Measurements from ENCODE around the gene GRWD1.

GRWD1 gene

DNA sequence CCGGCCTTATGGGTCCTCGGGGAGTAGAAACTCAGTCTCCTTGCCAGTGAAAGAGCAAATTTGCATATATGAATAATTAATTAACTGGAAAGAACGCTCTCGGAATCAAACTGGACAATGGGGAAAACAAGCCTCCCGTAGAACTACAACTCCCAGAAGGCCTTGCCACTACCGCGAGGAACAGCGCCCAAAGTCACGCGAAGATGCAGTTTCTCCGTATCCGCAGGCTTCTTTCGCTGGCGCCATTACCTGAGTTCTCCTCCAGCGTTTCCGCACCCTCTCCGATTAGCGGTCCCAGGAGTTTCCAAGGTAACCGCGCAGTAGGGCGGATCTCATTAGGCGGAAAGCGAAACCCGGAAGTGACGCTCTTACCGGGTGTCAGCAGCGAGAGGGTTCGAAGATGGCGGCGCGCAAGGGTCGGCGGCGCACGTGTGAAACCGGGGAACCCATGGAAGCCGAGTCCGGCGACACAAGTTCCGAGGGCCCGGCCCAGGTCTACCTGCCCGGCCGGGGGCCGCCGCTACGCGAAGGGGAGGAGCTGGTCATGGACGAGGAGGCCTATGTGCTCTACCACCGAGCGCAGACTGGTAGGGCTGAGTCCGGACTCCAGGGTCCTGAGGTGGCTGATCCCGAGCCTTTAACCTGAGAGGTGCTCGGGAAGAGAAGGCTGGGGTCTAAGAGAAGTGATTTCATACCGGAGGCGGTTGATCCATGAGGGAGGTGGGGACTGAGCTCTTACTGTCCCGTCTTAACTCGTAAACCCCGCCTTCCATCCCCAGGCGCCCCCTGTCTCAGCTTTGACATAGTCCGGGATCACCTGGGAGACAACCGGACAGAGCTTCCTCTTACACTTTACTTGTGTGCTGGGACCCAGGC is at the start of gene GRWD1:
Gene GRWD1 (plus strand): TSS at position 378 of the 876 bp plus-strand sequence. CDS start 23 bp downstream, at position 401.
- peak; percentile 93 for DNase-seq

DNA sequence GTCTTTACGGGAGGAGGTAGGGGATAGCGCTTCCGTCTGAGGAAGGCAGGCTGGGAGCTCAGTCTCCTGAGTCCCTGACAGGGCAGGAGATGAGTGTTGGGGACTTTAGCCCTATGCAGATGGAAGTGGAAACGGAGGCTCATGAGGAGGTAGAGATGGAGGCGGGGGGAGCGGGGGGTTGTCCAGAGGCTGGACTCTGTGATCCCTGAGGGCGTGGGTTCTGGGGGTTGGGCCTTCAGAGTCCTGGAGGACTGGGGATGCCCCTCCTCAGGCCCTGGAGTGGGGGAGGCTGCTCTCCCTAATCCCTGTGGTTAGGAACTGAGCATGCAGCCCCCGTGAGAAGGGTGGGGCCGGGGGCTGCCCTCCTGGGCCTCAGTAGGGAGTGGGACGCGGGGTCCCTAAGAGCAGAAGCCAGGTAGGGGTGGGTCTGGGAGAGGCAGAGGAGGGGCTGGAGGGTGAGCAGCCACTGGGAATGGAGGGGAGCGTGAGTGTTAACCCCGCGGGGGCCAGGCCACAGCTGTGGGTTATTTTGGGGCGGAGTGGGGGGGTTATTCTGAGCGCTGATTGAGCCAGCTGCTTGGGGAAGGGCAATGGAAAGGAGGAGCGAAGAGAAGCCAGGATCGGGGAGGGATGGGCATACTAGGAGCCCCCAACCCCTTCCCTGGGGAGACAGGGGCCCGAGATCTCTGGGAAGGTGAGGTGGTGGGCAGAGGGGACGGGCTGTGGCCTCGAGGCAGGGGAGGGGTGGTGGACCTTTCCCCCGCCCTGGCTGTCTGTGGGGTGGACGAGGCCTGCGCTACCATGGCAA is 49.6 kb upstream of the GRWD1 start:
- peak in 1 of 2 experiments; percentile 23 for DNase-seq

DNA sequence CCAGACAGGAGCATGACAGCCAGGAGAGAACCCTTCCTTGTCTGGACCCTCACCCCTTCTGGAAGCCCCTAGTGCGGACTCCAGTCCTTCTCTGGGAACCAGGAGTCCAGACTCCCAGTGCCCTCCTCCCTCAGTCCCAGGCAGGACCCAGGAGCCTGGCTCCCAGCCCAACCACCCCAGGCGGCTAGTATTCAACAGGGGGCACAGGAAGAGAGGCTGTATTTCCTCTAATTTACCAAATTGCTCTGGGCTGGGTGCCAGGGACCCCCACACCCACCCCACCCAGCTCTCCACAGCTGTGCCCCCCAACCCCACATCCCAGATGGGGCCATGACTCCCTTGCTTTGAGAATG is 49.0 kb upstream of the GRWD1 start:
- DNase-seq = no peak

DNA sequence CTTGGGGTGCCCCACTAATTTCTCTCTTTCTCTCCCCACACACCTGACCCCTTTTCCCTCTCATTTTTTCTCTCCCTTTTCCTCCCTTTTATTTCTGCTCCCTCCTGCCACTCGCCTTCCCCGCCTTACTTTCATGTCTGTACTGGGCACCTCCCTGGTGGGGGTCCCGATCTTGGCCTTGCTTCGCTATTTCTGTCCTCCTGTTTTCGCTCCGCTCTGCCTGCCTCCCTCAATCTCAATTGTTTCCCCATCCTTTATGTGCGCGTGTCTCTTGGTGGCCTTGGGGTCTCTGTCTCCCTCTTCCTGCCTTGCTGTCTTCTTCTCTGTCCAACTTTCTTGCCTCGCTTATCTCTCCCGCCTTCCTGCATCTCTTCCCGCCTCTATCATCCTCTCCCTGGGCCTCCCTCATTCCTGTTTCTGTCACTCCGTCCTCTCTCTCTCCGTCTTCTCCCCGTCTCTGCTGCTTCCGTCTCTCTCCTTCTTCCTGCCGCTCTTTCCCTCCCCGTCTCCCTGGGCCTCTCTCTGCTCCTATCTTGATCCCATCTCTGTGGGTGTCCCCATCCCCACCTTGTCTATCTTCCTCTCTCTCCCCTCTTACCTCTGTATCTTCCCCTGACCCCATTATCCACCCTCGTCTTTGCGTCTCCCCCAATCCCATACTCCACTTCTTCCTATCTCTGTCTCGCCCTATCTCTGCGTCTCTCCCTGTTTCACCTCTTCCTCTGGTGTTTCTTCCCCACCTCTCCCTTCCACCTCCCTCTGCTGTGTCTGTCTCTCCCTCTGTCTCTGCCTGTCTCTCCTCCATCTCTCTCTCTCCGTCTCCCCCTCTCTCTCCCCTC is 48.3 kb upstream of the GRWD1 start:
- DNase-seq = peak in 1 of 2 experiments; percentile 25

DNA sequence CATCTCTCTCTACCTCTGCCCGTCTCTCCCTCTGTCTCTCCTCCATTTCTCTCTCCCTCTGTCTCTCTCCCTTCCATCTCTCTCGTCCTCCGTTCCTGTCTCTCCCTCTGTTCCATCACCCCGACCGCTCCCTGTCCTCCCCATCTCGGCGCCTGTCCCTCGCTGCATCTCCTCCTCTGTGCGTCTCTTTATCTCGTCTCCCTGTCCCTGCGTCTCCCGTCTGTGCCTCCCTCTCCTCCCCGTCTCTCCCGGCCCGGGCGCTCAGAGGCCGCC is 47.7 kb upstream of the GRWD1 start:
- DNase-seq = peak in 1 of 2 experiments; percentile 51

DNA sequence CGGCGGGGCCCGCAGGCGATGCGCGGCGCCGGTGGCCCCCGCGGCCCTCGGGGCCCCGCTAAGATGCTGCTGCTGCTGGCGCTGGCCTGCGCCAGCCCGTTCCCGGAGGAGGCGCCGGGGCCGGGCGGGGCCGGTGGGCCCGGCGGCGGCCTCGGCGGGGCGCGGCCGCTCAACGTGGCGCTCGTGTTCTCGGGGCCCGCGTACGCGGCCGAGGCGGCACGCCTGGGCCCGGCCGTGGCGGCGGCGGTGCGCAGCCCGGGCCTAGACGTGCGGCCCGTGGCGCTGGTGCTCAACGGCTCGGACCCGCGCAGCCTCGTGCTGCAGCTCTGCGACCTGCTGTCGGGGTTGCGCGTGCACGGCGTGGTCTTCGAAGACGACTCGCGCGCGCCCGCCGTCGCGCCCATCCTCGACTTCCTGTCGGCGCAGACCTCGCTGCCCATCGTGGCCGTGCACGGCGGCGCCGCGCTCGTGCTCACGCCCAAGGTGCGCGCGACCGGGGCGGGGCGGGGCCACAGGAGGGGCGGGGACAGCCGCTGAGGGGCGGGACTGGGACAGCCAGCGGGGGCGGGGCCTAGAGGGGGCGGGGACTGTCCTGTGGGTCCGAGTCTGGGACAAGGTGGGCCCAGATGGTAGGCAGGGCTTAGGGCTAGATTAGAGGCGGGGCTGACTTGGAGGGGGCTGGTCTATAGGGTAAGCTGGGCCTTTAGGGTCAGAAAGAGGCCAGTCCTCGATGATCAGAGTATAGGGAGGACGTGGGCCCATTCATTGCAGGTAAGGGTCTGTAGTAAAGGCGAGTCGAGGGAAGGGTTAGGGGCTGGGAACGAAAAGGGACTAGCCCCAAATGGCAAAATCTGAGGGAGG is 47.2 kb upstream of the GRWD1 start:
- peak; percentile 92 to 94 for DNase-seq

DNA sequence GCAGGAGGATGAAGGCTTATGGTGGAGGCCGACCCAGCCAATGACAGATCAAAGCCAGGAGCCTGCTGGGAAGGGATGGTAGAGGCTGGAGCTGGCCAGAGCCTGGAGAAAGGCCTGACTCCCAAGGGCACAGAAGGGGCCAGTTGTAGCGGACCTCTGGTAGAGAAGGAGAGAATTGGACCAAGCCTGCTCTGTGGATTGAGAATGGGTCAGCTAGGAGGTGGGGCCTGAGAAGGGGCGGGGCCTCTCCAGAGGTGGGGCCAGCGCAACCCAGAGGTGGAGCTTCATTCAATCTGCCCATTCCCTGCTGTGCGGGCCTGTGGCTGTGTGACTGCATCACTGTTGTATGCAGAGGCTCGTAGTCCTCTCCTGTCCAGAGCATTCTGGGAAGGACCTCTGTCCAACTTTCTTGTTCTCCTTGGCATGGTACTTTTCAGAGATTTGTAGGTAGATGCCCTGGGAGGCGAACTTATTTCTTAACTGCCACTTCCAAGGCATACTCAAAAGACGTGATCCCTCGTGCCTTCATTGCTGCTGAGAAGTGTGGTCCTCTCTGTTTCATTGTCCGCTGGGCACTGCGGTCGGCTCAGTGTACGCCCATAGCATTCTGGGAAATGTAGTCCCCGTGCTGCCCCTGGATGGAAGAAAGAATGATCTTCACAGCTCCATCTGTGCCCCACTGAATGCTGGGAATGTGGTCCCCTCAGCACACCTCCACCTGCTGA is 45.6 kb upstream of the GRWD1 start:
- peak; percentile 48 to 68 for DNase-seq

DNA sequence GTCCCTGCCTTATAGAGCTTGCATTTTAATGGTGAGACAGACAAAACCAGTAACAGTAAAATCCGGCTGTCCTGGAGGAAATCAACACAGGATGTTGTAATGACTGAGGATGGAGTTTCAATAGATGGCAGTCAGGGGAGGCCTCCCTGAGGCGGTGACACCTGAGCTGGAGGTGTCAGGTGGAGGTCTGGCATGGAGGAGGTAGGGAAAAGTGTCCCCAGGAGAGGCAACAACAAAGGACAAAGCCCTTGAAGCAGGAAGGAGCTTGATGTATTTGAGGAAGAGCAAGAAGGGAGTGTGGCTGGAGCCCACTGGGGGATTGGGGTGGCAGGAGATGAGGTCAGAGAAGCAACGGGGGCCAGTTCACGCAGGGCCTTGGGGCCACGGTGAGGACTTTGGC is 44.5 kb upstream of the GRWD1 start:
- no peak for DNase-seq

DNA sequence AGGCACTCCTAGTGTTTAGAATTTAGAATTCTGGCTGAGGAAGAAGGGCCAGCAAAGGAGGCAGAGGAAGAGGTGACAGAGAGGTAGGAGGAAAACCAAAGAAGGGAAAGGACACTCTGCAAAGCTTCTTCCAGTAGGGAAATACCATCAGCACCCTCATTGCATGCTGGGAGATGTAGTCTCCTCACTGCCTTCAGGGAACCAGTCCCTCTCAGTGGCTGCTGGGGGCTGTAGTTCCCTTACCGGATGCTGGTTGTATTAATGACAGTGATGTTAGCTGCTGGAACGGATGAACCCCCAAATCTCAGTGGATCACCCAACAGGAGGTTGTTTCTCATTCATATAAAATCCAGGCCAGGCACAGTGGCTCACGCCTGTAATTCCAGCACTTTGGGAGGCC is 42.2 kb upstream of the GRWD1 start:
- peak in 1 of 2 experiments; percentile 51 for DNase-seq

DNA sequence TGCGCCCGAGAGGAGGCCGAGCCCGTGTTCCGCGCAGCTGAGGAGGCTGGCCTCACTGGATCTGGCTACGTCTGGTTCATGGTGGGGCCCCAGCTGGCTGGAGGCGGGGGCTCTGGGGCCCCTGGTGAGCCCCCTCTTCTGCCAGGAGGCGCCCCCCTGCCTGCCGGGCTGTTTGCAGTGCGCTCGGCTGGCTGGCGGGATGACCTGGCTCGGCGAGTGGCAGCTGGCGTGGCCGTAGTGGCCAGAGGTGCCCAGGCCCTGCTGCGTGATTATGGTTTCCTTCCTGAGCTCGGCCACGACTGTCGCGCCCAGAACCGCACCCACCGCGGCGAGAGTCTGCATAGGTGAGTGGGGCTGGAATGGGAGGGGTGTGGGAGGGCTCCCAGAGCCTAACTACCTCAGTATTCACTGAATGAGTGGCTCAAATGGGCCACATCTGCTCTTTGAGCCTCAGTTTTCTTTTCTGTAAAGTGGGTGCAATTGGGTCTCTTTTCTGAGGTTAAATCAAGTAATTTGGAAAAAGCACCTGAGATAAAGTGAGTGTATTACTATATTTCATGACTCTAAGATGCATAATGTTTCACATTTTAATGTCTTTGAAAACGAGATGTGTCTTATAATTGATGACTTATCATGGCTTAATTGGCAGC is 40.6 kb upstream of the GRWD1 start:
- DNase-seq = no peak

DNA sequence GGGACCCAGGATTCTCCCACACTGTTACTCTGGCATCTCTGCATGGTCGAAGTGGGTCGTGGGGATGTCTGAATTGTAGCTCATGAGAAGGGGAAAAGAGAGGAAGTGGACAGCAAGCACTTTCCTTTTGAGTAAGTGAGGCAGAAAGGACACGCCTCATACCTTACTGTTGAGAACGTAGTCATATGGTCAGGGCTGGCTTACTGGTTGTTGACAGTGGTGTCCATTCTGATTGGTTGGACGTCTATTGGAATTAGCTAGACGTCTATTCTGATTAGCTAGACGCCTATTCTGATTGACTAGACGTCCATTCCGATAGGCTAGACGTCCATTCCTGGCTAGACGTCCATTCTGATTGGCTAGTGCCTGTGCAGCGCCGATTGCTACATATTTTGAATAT is 39.9 kb upstream of the GRWD1 start:
- DNase-seq = no peak

DNA sequence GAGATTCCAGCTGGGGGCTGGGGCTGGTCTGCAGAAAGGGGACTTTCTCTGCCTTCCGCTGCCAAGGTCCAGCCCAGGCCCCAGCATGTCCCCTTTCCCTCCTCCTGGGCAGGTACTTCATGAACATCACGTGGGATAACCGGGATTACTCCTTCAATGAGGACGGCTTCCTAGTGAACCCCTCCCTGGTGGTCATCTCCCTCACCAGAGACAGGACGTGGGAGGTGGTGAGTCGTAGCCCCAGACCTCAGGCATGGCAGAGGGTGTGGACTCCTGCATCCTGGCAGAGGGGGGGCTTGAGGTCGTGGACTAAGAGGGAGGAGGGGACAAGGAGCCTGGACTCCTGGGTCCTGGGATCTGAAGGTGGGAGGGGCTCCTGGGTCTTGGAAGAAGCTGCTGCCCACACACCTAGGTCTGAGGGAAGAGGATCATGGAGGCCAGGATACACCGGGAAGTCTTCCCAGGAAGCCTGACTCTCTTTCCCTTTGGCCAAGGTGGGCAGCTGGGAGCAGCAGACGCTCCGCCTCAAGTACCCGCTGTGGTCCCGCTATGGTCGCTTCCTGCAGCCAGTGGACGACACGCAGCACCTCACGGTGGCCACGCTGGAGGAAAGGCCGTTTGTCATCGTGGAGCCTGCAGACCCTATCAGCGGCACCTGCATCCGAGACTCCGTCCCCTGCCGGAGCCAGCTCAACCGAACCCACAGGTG is 31.8 kb upstream of the GRWD1 start:
- no peak for DNase-seq

DNA sequence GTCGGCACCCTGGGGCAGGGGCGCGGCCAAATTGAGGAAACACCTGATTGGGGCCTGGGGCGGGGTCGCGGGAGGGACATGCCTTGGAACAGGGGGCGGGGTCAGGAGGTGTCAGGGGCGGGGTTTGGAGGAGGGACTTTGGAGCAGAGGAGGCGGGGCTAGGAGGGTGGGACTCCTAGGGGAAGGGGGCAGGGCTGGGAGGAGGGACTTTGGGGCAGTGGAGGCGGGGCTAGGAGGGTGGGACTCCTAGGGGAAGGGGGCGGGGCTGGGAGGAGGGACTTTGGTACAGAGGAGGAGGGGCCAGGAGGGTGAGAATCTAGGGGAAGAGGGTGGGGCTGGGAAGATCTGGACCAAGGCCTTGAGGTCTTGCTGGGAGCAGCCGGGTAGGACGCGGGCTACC is 30.4 kb upstream of the GRWD1 start:
- DNase-seq = peak; percentile 85 to 88

DNA sequence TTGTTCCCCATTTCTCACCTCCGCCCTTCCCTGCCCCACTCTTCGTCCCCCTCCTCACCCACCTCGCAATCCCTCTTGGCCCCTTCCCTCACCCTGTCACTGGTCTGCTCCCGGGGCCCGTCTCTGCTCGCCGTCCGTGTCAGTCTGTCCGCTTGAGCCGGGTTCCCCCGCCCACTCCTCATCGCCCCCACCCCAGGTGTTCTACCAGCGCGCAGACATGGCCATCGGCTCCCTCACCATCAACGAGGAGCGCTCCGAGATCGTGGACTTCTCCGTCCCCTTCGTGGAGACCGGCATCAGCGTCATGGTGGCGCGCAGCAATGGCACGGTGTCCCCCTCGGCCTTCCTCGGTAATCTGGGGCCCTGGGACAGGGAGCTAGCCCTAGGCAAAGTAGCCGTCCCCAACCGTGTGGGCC is 30.0 kb upstream of the GRWD1 start:
- DNase-seq = no peak

DNA sequence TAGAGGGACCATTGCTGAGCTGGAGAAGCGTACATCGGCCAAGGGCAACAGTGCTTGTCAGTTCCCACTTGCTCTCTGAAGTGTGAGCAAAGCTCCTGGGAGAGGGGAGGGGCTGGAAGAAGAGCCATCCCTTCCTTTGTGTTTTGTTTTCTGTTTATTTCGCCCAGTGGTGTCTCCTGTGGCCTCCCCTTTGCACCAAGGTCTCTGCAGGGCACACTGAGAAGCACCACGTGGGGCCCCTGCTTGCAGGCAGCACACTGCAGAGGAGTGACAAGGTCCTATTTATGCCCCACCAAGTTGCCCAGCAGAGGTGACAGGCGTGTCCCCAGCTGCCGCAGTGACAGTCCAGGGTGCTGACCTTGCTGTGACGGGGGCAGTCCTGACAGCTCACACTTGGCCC is 28.4 kb upstream of the GRWD1 start:
- DNase-seq = no peak

DNA sequence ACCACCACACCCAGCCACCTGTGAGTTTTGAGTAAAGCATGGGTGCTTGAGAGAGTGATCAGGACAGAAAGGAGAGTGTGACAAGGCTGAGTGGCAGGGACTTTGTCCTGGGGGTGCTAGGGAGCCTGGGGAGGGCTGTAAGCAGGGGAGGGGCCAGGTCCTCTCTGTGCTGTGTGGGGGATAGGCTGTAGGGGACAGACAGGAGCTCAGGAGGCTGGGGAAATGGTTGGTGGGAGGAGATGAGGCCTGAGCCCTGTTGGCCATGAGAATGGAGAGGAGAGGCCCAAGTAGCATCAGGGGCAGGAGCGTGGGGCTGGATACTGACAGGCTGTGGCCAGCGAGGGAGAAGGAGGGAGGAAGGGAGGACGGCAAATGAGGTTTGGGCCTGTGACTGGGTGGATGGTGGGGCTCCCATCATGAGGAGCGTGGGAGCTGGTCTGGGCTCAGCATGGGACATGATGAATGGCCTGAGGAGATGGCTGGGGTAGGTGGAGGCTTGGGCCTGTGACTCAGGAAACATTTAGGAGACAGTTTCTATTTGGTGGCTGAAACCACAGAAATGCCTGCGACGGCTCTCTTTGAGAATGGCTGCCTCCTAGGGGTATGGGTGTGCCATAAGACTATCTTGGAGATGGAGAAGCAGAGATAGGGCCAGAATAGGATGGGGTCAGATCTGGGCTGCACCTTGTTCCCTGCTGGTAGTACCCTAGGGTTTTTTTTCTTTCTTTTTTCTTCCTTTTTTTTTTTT is 27.3 kb upstream of the GRWD1 start:
- peak; percentile 50 to 57 for DNase-seq

DNA sequence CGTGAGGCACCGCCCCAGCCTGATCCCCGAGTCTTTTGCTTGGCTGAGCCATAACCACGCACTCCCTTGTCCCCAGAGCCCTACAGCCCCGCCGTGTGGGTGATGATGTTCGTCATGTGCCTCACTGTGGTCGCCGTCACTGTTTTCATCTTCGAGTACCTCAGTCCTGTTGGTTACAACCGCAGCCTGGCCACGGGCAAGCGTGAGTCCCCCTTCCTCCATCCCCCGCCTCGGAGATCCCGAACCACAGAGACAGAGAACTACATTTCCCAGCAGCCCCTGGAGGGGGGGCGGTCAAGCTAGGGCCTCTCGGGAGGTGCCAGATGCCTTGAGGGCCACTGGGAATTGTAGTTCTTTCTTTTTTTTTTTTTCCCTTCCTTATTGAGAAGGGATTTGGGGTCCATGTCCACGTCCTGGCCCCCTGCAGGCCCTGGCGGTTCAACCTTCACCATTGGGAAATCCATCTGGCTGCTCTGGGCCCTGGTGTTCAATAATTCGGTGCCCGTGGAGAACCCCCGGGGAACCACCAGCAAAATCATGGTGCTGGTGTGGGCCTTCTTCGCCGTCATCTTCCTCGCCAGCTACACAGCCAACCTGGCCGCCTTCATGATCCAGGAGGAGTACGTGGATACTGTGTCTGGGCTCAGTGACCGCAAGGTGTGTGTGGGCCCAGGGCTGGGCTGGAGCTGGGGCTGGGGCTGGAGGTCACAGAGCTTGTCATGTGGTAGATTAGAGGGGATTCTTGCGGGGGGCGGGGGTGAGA is 26.4 kb upstream of the GRWD1 start:
- DNase-seq = peak; percentile 88 to 90

DNA sequence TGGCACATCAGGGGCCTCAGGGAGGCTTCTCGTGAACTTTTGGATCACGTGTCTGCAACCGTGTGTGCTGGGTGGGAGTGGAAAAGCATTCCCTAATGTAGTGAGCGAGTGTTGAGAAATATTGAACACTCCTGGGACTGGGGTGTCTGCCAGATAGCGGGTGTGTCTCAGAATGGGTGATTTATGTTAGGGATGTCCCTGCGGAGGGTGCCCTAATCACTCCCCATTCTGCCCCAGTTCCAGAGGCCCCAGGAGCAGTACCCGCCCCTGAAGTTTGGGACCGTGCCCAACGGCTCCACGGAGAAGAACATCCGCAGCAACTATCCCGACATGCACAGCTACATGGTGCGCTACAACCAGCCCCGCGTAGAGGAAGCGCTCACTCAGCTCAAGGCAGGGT is 24.2 kb upstream of the GRWD1 start:
- no peak for DNase-seq

DNA sequence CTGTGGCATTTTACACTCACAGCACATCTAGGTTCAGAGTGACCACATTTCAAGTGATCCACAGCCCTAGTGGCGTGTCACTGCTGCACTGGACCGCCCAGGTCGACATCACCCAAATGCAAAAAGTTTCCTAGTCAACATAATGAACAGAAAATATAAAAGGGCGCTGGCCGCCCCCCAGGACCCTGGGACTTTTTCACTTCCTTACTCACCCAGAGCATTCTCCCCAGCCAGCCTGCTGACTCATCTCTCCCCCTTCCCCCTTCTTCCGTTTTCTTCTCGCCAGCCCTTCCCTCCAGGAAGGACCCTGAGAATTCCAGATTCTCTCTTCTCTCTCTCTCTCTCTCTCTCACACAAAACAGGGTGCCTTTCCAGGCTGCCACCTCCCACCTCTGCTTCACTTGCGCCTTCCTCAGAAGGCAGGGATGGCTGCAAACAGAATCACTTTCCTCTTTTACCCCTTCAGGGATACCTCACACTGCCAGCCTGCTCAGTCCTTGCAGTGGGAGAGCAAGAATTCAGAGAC is 21.0 kb upstream of the GRWD1 start:
- no peak for DNase-seq

Data from activated T-cell treated with anti-CD3 and anti-CD28 coated beads, Interleukin-2, amount 50 U/mL, for 48 hours (primary cell).